ENCODE measurements around the gene NAGLU. TPM values are rescaled to one million over a fixed set of nuclear protein-coding genes. Genes with fewer than 3 reads are reported as not detected.
A peak's percentile ranks its signal among the peaks of the same experiment; 100 is the strongest.

The NAGLU gene
- total and polyA plus RNA-seq, 2 of the 13 experiments (the other 11 are each of a cell fraction or from before 2014, with no cell fraction given): 28.2 to 40.1 TPM

- no peak for TF ChIP-seq SNAPC5 (CRISPR knock-in tag; IDR thresholded peaks at IDR 0.05; ENCODE audit: borderline replicate concordance)
- no peak; the same call in 1 of the 2 replicates for TF ChIP-seq ZFX (CRISPR knock-in tag; IDR thresholded peaks at IDR 0.05; ENCODE audit: low read depth)
- 0 out of 2 replicates have a peak, but pooled peaks have one; percentile 43 for TF ChIP-seq CCDC6 (CRISPR knock-in tag; IDR thresholded peaks at IDR 0.05)
- no peak for TF ChIP-seq ZNF17 (CRISPR knock-in tag; IDR thresholded peaks at IDR 0.05)
- no peak for TF ChIP-seq IRF1 (CRISPR knock-in tag; IDR thresholded peaks at IDR 0.05; ENCODE audit: low read depth)
- no peak for TF ChIP-seq GPBP1L1 (CRISPR knock-in tag; IDR thresholded peaks at IDR 0.05)
- no peak for TF ChIP-seq ASH2L (IDR thresholded peaks at IDR 0.05; ENCODE audit: insufficient read length, low read depth, low read length)
- no peak for TF ChIP-seq ZBTB38 (CRISPR knock-in tag; IDR thresholded peaks at IDR 0.05)
- 0 out of 2 replicates have a peak, but pooled peaks have one; percentile 26 for TF ChIP-seq IRF9 (CRISPR knock-in tag; IDR thresholded peaks at IDR 0.05; ENCODE audit: borderline replicate concordance)
- TF ChIP-seq HMGA1 (CRISPR knock-in tag; conservative IDR thresholded peaks at IDR 0.05): no peak
- TF ChIP-seq SNAPC2 (CRISPR knock-in tag; IDR thresholded peaks at IDR 0.05): no peak
- 0 out of 2 replicates have a peak, but pooled peaks have one; percentile 34 for TF ChIP-seq SKIL (CRISPR knock-in tag; IDR thresholded peaks at IDR 0.05; ENCODE audit: borderline replicate concordance)
- peak; percentile 37; the same call in 1 of the 2 replicates for TF ChIP-seq BRD4 (CRISPR knock-in tag; IDR thresholded peaks at IDR 0.05)
- TF ChIP-seq HOXA7 (CRISPR knock-in tag; IDR thresholded peaks at IDR 0.05): no peak
- 0 out of 2 replicates have a peak, but pooled peaks have one; percentile 6 for TF ChIP-seq ERF (CRISPR knock-in tag; IDR thresholded peaks at IDR 0.05)
- peak; percentile 47; the same call in 1 of the 2 replicates for TF ChIP-seq NR2F2 (IDR thresholded peaks at IDR 0.05; ENCODE audit: borderline replicate concordance, low read depth)
- TF ChIP-seq GRHL1 (CRISPR knock-in tag; conservative IDR thresholded peaks at IDR 0.05): no peak
- TF ChIP-seq HMG20B (CRISPR knock-in tag; conservative IDR thresholded peaks at IDR 0.05): 0 out of 2 replicates have a peak, but pooled peaks have one; percentile 2
- TF ChIP-seq GLMP (CRISPR knock-in tag; IDR thresholded peaks at IDR 0.05; ENCODE audit: borderline replicate concordance): no peak
Measured at GRCh38 chr17:42531455-42532354, 4.3 kb upstream of the NAGLU start (continued).

All from HepG2 (cell line).